Measurements from ENCODE around the gene DNAJA3.

DNAJA3 gene

GRCh38 chr16:4415538-4416199 is 10.0 kb upstream of the DNAJA3 start:
- Histone ChIP-seq H3F3A (ENCODE audit: insufficient read depth, low read length) (peaks cover 22% of the 10 kb centered on the region), H3K9ac (ENCODE audit: low read length) (peak overlapping the region; percentile 96)

GRCh38 chr16:4416200-4417032 is 9.3 kb upstream of the DNAJA3 start, which contains the start of gene CORO7:
Gene CORO7, minus strand, starts transcription at chr16:4416596. Its CDS starts 78 bp downstream, at chr16:4416518.
- Histone ChIP-seq H3K9me2 (replicated peaks; ENCODE audit: insufficient read depth, low read length) (no peaks in the 10 kb centered on the region), H3K4me1 (ENCODE audit: low read length) (no peaks in the 10 kb centered on the region; the same call in 1 of the 2 replicates), H3K9me3 (replicated peaks; ENCODE audit: insufficient read depth, low read length) (no peaks in the 10 kb centered on the region), H3K9ac (ENCODE audit: low read length) (peak within 1 kb of the TSS; percentile 96), H3K4me3 (ENCODE audit: low read length) (peak within 1 kb of the TSS; percentile 80), H3K27ac (ENCODE audit: low read length) (peak within 1 kb of the TSS; percentile 93), H3K79me2 (ENCODE audit: low read length) (peaks cover 50% of the 10 kb centered on the region), H3K4me2 (ENCODE audit: low read depth, low read length) (peak within 1 kb of the TSS; percentile 86), H3K36me3 (replicated peaks; ENCODE audit: insufficient read depth, low read length) (no peaks in the 10 kb centered on the region), H4K20me1 (ENCODE audit: insufficient read depth, low read length) (peaks cover 12% of the 10 kb centered on the region), H2AFZ (ENCODE audit: low read length) (peak within 1 kb of the TSS; percentile 78), H3F3A (ENCODE audit: insufficient read depth, low read length) (peaks cover 22% of the 10 kb centered on the region), H3K27me3 (replicated peaks; ENCODE audit: insufficient read depth, low read length) (no peaks in the 10 kb centered on the region)
- no peak for TF ChIP-seq EZH2phosphoT487 (IDR thresholded peaks at IDR 0.05; ENCODE audit: low read length)
- no peak for TF ChIP-seq CTCF (IDR thresholded peaks at IDR 0.05; ENCODE audit: low read length)
- TF ChIP-seq EZH2 (optimal IDR thresholded peaks at IDR 0.05; ENCODE audit: low read depth, low read length), result no peak
- peak; percentile 96 for DNase-seq

More at GRCh38 chr16:4415538-4416199, 10.0 kb upstream of the DNAJA3 start:
- Histone ChIP-seq H3K4me1 (ENCODE audit: low read length) (no peaks in the 10 kb centered on the region; the same call in 1 of the 2 replicates), H3K36me3 (replicated peaks; ENCODE audit: insufficient read depth, low read length) (no peaks in the 10 kb centered on the region), H4K20me1 (ENCODE audit: insufficient read depth, low read length) (peaks cover 12% of the 10 kb centered on the region), H3K9me3 (replicated peaks; ENCODE audit: insufficient read depth, low read length) (no peaks in the 10 kb centered on the region), H2AFZ (ENCODE audit: low read length) (no peak overlapping the region), H3K27ac (ENCODE audit: low read length) (peak overlapping the region; percentile 93), H3K4me3 (ENCODE audit: low read length) (peak overlapping the region; percentile 80), H3K27me3 (replicated peaks; ENCODE audit: insufficient read depth, low read length) (no peaks in the 10 kb centered on the region), H3K9me2 (replicated peaks; ENCODE audit: insufficient read depth, low read length) (no peaks in the 10 kb centered on the region), H3K4me2 (ENCODE audit: low read depth, low read length) (peak overlapping the region; percentile 86), H3K79me2 (ENCODE audit: low read length) (peaks cover 57% of the 10 kb centered on the region)
- DNase-seq, result peak; percentile 69
- TF ChIP-seq EZH2 (optimal IDR thresholded peaks at IDR 0.05; ENCODE audit: low read depth, low read length) (no peak), EZH2phosphoT487 (IDR thresholded peaks at IDR 0.05; ENCODE audit: low read length) (no peak), CTCF (IDR thresholded peaks at IDR 0.05; ENCODE audit: low read length) (no peak)

GRCh38 chr16:4419402-4419959 is 6.2 kb upstream of the DNAJA3 start:
- no peaks in the 10 kb centered on the region for H3K9me2 ChIP-seq (replicated peaks; ENCODE audit: insufficient read depth, low read length)
- H3K9ac ChIP-seq (ENCODE audit: low read length), result no peak overlapping the region
- H3K27ac ChIP-seq (ENCODE audit: low read length), result no peak overlapping the region
- H2AFZ ChIP-seq (ENCODE audit: low read length), result no peak overlapping the region
- peaks cover 17% of the 10 kb centered on the region for H3F3A ChIP-seq (ENCODE audit: insufficient read depth, low read length)
- no peaks in the 10 kb centered on the region for H4K20me1 ChIP-seq (ENCODE audit: insufficient read depth, low read length)
- H3K79me2 ChIP-seq (ENCODE audit: low read length), result peaks cover 19% of the 10 kb centered on the region
- H3K4me3 ChIP-seq (ENCODE audit: low read length), result no peak overlapping the region
- no peaks in the 10 kb centered on the region; the same call in 1 of the 2 replicates for H3K4me1 ChIP-seq (ENCODE audit: low read length)
- no peak overlapping the region for H3K4me2 ChIP-seq (ENCODE audit: low read depth, low read length)
- TF ChIP-seq CTCF (IDR thresholded peaks at IDR 0.05; ENCODE audit: low read length) (no peak), EZH2 (optimal IDR thresholded peaks at IDR 0.05; ENCODE audit: low read depth, low read length) (no peak), EZH2phosphoT487 (IDR thresholded peaks at IDR 0.05; ENCODE audit: low read length) (no peak)
- H3K27me3 ChIP-seq (replicated peaks; ENCODE audit: insufficient read depth, low read length), result no peaks in the 10 kb centered on the region
- H3K9me3 ChIP-seq (replicated peaks; ENCODE audit: insufficient read depth, low read length), result no peaks in the 10 kb centered on the region
- H3K36me3 ChIP-seq (replicated peaks; ENCODE audit: insufficient read depth, low read length), result no peaks in the 10 kb centered on the region
- DNase-seq, result no peak

Data from MM.1S (cell line).